ENCODE results near the gene RNF208.

DNA sequence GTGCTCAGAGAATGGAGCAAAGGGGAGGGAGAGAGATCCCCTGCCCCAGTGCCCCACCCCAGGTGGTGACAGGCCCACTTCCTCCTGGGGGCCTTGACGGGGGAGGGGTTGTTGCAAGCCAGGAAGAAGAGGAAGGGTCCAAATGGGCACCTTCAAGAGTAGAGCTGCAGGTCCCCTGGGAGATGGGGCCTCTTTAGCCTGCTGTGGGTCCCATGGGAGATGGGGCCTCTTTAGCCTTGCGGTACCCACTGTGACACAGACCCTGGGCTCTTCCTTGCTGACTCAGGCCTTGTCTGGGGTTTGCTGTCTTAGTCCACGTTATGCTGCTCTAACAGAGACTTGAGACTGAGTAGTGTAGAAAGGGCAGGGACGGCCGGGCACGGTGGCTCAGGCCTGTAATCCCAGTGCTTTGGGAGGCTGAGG is 45.9 kb upstream of the RNF208 start:
- TF ChIP-seq EZH2 (IDR thresholded peaks at IDR 0.05; ENCODE audit: borderline replicate concordance, insufficient read depth, low read depth, low read length, poor library complexity, severe bottlenecking) (no peak), CTCF (IDR thresholded peaks at IDR 0.05) (no peak)

Measured in B cell (primary cell).